H1 (cell line): ENCODE data around the gene CSF3.

Experiments
- POLR2AphosphoS5 ChIP-seq: IDR thresholded peaks from 2 replicates; pipeline ENCODE4 v1.6.1; 2011; ENCODE audit warnings: low read depth, low read length
- TAF1 ChIP-seq: IDR thresholded peaks from 2 replicates; pipeline ENCODE4 v1.6.1; 2011; ENCODE audit warnings: mild to moderate bottlenecking, low read depth, low read length
- ZNF274 ChIP-seq: IDR thresholded peaks from 2 replicates; pipeline ENCODE4 v1.7.0; 2012; ENCODE audit warnings: low read length, borderline replicate concordance; ENCODE audit errors: extremely low read depth
- TF ChIP-seq, protein P1 (sequence below), 3 experiments: IDR thresholded peaks; 1 replicate in 2 of 3; 2 replicates in 1 of 3; pipeline versions ENCODE4 v1.5.1 to v1.6.1; 2011; ENCODE audit warnings: low read length in 3 of 3, mild to moderate bottlenecking in 3 of 3, inconsistent platforms in 2 of 3, low read depth in 1 of 3, moderate library complexity in 1 of 3; ENCODE audit not compliant: insufficient read depth in 1 of 3; ENCODE audit errors: control extremely low read depth in 1 of 3

DNA sequence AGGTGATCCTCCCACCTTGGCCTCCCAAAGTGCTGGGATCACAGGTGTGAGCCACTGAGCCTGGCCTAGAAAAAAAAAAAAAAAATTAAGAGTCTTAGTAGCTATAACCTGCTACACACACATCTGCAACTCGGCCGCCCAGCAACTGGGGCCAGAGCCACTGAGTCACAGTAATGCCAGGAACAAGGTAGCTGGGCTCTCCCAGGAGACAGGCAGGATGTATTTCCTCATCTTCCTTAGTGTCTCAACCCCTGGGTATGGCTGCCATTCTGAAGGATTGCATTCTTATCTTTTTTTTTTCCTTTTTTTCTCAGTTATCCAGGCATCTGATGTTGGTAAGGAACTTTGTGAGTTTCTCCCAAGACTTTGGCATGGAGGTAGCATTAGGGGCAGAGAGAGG is 41.7 kb upstream of the CSF3 start:
- TF ChIP-seq, protein P1, sequence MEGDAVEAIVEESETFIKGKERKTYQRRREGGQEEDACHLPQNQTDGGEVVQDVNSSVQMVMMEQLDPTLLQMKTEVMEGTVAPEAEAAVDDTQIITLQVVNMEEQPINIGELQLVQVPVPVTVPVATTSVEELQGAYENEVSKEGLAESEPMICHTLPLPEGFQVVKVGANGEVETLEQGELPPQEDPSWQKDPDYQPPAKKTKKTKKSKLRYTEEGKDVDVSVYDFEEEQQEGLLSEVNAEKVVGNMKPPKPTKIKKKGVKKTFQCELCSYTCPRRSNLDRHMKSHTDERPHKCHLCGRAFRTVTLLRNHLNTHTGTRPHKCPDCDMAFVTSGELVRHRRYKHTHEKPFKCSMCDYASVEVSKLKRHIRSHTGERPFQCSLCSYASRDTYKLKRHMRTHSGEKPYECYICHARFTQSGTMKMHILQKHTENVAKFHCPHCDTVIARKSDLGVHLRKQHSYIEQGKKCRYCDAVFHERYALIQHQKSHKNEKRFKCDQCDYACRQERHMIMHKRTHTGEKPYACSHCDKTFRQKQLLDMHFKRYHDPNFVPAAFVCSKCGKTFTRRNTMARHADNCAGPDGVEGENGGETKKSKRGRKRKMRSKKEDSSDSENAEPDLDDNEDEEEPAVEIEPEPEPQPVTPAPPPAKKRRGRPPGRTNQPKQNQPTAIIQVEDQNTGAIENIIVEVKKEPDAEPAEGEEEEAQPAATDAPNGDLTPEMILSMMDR (IDR thresholded peaks at IDR 0.05; ENCODE audit: control extremely low read depth in 1 of 3, insufficient read depth in 1 of 3, low read depth in 1 of 3, low read length in 3 of 3), result no peak
- TF ChIP-seq POLR2AphosphoS5 (no peak), TAF1 (no peak), ZNF274 (no peak)
